Activated naive CD4-positive, alpha-beta T cell treated with anti-CD3 and anti-CD28 coated beads, Interleukin-2, amount 10 ng/mL, durations not matched to agents 7 days and 5 days (primary cell): Measurements from ENCODE around the gene NEK11.
"Not testable (repeated sequence)": the region's sequence is repeated elsewhere in the genome, so short reads cannot be mapped to it uniquely, and the experiment has no call there.

ENCODE experiments used
- CTCF ChIA-PET: fragments of 350-600 bp; sonication (Branson Sonifier 250); formaldehyde crosslinking; loops from one replicate; lab custom pipeline; 2021; ENCODE audit warnings: antibody characterized with exemption; lab: Charles Lee
- DNase-seq: peaks from one replicate; pipeline ENCODE4 v3.0.0-alpha.2; 2020
- H3K27ac Mint-ChIP-seq: one replicate; pipeline ENCODE4 v1.8.0; 2021; ENCODE audit warnings: mild to moderate bottlenecking, moderate library complexity, mixed read lengths
- H3K27me3 Mint-ChIP-seq: one replicate; pipeline ENCODE4 v1.8.0; 2021; ENCODE audit warnings: mild to moderate bottlenecking, mixed read lengths
- H3K36me3 Mint-ChIP-seq: one replicate; pipeline ENCODE4 v1.8.0; 2021; ENCODE audit warnings: mixed read lengths
- H3K4me1 Mint-ChIP-seq: one replicate; pipeline ENCODE4 v1.8.0; 2021; ENCODE audit warnings: mixed read lengths
- H3K4me3 Mint-ChIP-seq: one replicate; pipeline ENCODE4 v1.8.0; 2021; ENCODE audit warnings: mild to moderate bottlenecking, moderate library complexity, mixed read lengths
- H3K9me3 Mint-ChIP-seq: one replicate; pipeline ENCODE4 v1.8.0; 2021; ENCODE audit warnings: mixed read lengths

Gene NEK11

GRCh38 chr3:131363275-131363674, 336.6 kb downstream of the NEK11 start:
- Mint-ChIP-seq H3K4me1 (peaks cover 17% of the 10 kb centered on the region), H3K27ac (no peak overlapping the region), H3K36me3 (no peaks in the 10 kb centered on the region), H3K4me3 (no peak overlapping the region), H3K9me3 (no peaks in the 10 kb centered on the region), H3K27me3 (peaks cover 47% of the 10 kb centered on the region)
- CTCF ChIA-PET = no interaction called here
- no peak for DNase-seq

GRCh38 chr3:131370935-131371687, 344.4 kb downstream of the NEK11 start:
- Mint-ChIP-seq H3K27ac (no peak overlapping the region), H3K4me1 (peaks cover 9% of the 10 kb centered on the region), H3K36me3 (no peaks in the 10 kb centered on the region), H3K9me3 (no peaks in the 10 kb centered on the region), H3K27me3 (peaks cover 6% of the 10 kb centered on the region), H3K4me3 (no peak overlapping the region)
- DNase-seq = no peak
- CTCF ChIA-PET = interaction anchor here (0.7 kb wide), 1 partner anchor 87 kb away, joined by 3 read pairs; no protein-coding TSS in a partner anchor

- CTCF ChIA-PET = no interaction called here
- Mint-ChIP-seq H3K9me3 (no peaks in the 10 kb centered on the region), H3K36me3 (no peaks in the 10 kb centered on the region), H3K4me1 (peaks cover 9% of the 10 kb centered on the region), H3K27me3 (peaks cover 4% of the 10 kb centered on the region), H3K27ac (no peak overlapping the region), H3K4me3 (no peak overlapping the region)
- no peak for DNase-seq
Observed at GRCh38 chr3:131371688-131372066, 345.0 kb downstream of the NEK11 start.

GRCh38 chr3:131374741-131375140, 348.1 kb downstream of the NEK11 start:
- Mint-ChIP-seq H3K4me3 (no peak overlapping the region), H3K27ac (no peak overlapping the region), H3K9me3 (no peaks in the 10 kb centered on the region), H3K36me3 (no peaks in the 10 kb centered on the region), H3K4me1 (peaks cover 11% of the 10 kb centered on the region), H3K27me3 (no peaks in the 10 kb centered on the region)
- DNase-seq = no peak
- CTCF ChIA-PET = no interaction called here

- H3K9me3 Mint-ChIP-seq, CTCF ChIA-PET, H3K27me3 Mint-ChIP-seq, DNase-seq: not testable (repeated sequence)
- Mint-ChIP-seq H3K4me3 (peak overlapping the region; percentile 93), H3K4me1 (peaks cover 24% of the 10 kb centered on the region), H3K36me3 (peaks cover 13% of the 10 kb centered on the region), H3K27ac (peak overlapping the region; percentile 92)
Observed at GRCh38 chr3:131380821-131381444, 354.3 kb downstream of the NEK11 start.

- H3K4me3 Mint-ChIP-seq = peak within 1 kb of the TSS; percentile 93
- H3K9me3 Mint-ChIP-seq = no peaks in the 10 kb centered on the region
- CTCF ChIA-PET = no interaction called here
Observed at GRCh38 chr3:131381445-131382291, 355.0 kb downstream of the NEK11 start, which contains the start of gene NUDT16. Gene NUDT16 (plus strand): TSS chr3:131381774. CDS start chr3:131381805, 31 bp downstream.

GRCh38 chr3:131386429-131387165, 359.9 kb downstream of the NEK11 start:
- H3K4me3 Mint-ChIP-seq = no peak overlapping the region
- H3K4me1 Mint-ChIP-seq = peaks cover 27% of the 10 kb centered on the region
- peaks cover 15% of the 10 kb centered on the region for H3K36me3 Mint-ChIP-seq
- CTCF ChIA-PET = no interaction called here
- no peaks in the 10 kb centered on the region for H3K9me3 Mint-ChIP-seq
- H3K27me3 Mint-ChIP-seq = peaks cover 4% of the 10 kb centered on the region
- DNase-seq = peak; percentile 24
- peak overlapping the region; percentile 38 for H3K27ac Mint-ChIP-seq

More at GRCh38 chr3:131381445-131382291, 355.0 kb downstream of the NEK11 start, which contains the start of gene NUDT16:
- peak; percentile 99 for DNase-seq
- H3K4me1 Mint-ChIP-seq = peaks cover 31% of the 10 kb centered on the region
- H3K27me3 Mint-ChIP-seq = no peaks in the 10 kb centered on the region
- H3K27ac Mint-ChIP-seq = peak within 1 kb of the TSS; percentile 92
- H3K36me3 Mint-ChIP-seq = peaks cover 16% of the 10 kb centered on the region

- no peaks in the 10 kb centered on the region for H3K9me3 Mint-ChIP-seq
- no peak overlapping the region for H3K4me3 Mint-ChIP-seq
- peaks cover 19% of the 10 kb centered on the region for H3K4me1 Mint-ChIP-seq
- H3K36me3 Mint-ChIP-seq = peaks cover 15% of the 10 kb centered on the region
- H3K27me3 Mint-ChIP-seq = peaks cover 4% of the 10 kb centered on the region
- CTCF ChIA-PET = no interaction called here
- H3K27ac Mint-ChIP-seq = no peak overlapping the region
- no peak for DNase-seq
Observed at GRCh38 chr3:131387796-131388489, 361.3 kb downstream of the NEK11 start.

- Mint-ChIP-seq H3K4me1 (peaks cover 19% of the 10 kb centered on the region), H3K4me3 (no peak overlapping the region), H3K36me3 (peaks cover 15% of the 10 kb centered on the region), H3K27ac (no peak overlapping the region), H3K9me3 (no peaks in the 10 kb centered on the region), H3K27me3 (peaks cover 4% of the 10 kb centered on the region)
- no peak for DNase-seq
- CTCF ChIA-PET = no interaction called here
Observed at GRCh38 chr3:131388490-131388799, 361.8 kb downstream of the NEK11 start.

- Mint-ChIP-seq H3K4me1 (peaks cover 14% of the 10 kb centered on the region), H3K4me3 (no peak overlapping the region), H3K9me3 (no peaks in the 10 kb centered on the region), H3K27me3 (peaks cover 4% of the 10 kb centered on the region), H3K36me3 (peaks cover 5% of the 10 kb centered on the region), H3K27ac (no peak overlapping the region)
- CTCF ChIA-PET = no interaction called here
- DNase-seq = no peak
Observed at GRCh38 chr3:131390331-131390730, 363.7 kb downstream of the NEK11 start.

- H3K27me3 Mint-ChIP-seq = peaks cover 4% of the 10 kb centered on the region
- no peaks in the 10 kb centered on the region for H3K9me3 Mint-ChIP-seq
- H3K4me3 Mint-ChIP-seq = no peak overlapping the region
- DNase-seq = no peak
- H3K36me3 Mint-ChIP-seq = no peaks in the 10 kb centered on the region
- H3K4me1 Mint-ChIP-seq = no peaks in the 10 kb centered on the region
- H3K27ac Mint-ChIP-seq = no peak overlapping the region
- CTCF ChIA-PET = no interaction called here
Observed at GRCh38 chr3:131393051-131393450, 366.4 kb downstream of the NEK11 start.

- no peaks in the 10 kb centered on the region for H3K4me1 Mint-ChIP-seq
- peaks cover 4% of the 10 kb centered on the region for H3K27me3 Mint-ChIP-seq
Observed at GRCh38 chr3:131393868-131394267, 367.2 kb downstream of the NEK11 start.

GRCh38 chr3:131394400-131394799, 367.7 kb downstream of the NEK11 start:
- DNase-seq = no peak
- Mint-ChIP-seq H3K9me3 (no peaks in the 10 kb centered on the region), H3K27me3 (peaks cover 4% of the 10 kb centered on the region), H3K4me1 (no peaks in the 10 kb centered on the region), H3K4me3 (no peak overlapping the region), H3K27ac (no peak overlapping the region), H3K36me3 (no peaks in the 10 kb centered on the region)
- CTCF ChIA-PET = no interaction called here

More at GRCh38 chr3:131393868-131394267, 367.2 kb downstream of the NEK11 start:
- no peaks in the 10 kb centered on the region for H3K9me3 Mint-ChIP-seq
- CTCF ChIA-PET = no interaction called here
- DNase-seq = no peak
- H3K36me3 Mint-ChIP-seq = no peaks in the 10 kb centered on the region
- no peak overlapping the region for H3K27ac Mint-ChIP-seq
- H3K4me3 Mint-ChIP-seq = no peak overlapping the region
